K562 (cell line): ENCODE data around the gene C4BPB. TPM values are rescaled to one million over a fixed set of nuclear protein-coding genes. Genes with fewer than 3 reads are reported as not detected.

Source experiments
- ARNT ChIP-seq, 2 experiments: fragments of 450-650 bp; IDR thresholded peaks; 2 replicates each; pipeline ENCODE4 v1.6.1; 2016; ENCODE audit warnings: mild to moderate bottlenecking in 1 of 2
- C11orf30 ChIP-seq: fragments of 450-650 bp; IDR thresholded peaks from 2 replicates; pipeline ENCODE4 v1.6.1; 2016; ENCODE audit warnings: low read depth, mild to moderate bottlenecking
- CBX3 ChIP-seq, 2 experiments: IDR thresholded peaks; 1 replicate in 1 of 2; 2 replicates in 1 of 2; pipeline ENCODE4 v1.6.1; 2012; ENCODE audit warnings: inconsistent platforms in 2 of 2, low read length in 2 of 2, borderline replicate concordance in 1 of 2, control low read depth in 1 of 2
- DMBX1 ChIP-seq: fragments of 250-450 bp; sonication (Bioruptor Pico); IDR thresholded peaks from 2 replicates; pipeline ENCODE4 v1.8.0; 2022; ENCODE audit warnings: inconsistent platforms, mild to moderate bottlenecking, moderate library complexity, borderline replicate concordance
- EGR1 ChIP-seq: fragments of 450-650 bp; conservative IDR thresholded peaks from 2 replicates; pipeline ENCODE4 v1.6.1; 2017; ENCODE audit warnings: mild to moderate bottlenecking
- FOXA1 ChIP-seq: fragments of 450-650 bp; IDR thresholded peaks from 2 replicates; pipeline ENCODE4 v1.6.1; 2016; ENCODE audit warnings: mild to moderate bottlenecking, borderline replicate concordance
- FOXK2 ChIP-seq, 2 experiments: fragments of 450-650 bp; IDR thresholded peaks in 1 of 2; conservative IDR thresholded peaks in 1 of 2; 2 replicates each; pipeline ENCODE4 v1.6.1; 2016; ENCODE audit warnings: low read depth in 2 of 2, mild to moderate bottlenecking in 1 of 2
- HDAC1 ChIP-seq, 2 experiments: fragments of 450-650 bp; IDR thresholded peaks; 2 replicates each; pipeline ENCODE4 v1.6.1; 2016 to 2017; ENCODE audit warnings: inconsistent platforms in 1 of 2, mild to moderate bottlenecking in 1 of 2, moderate library complexity in 1 of 2
- KDM1A ChIP-seq, 2 experiments: fragments of 450-650 bp; IDR thresholded peaks; 2 replicates each; pipeline ENCODE4 v1.6.1; 2016; ENCODE audit warnings: mild to moderate bottlenecking in 2 of 2
- KLF16 ChIP-seq: IDR thresholded peaks from 2 replicates; pipeline ENCODE4 v1.6.1; 2016; ENCODE audit warnings: antibody characterized with exemption
- MNT ChIP-seq, 2 experiments: fragments of 450-650 bp; conservative IDR thresholded peaks; 2 replicates each; pipeline ENCODE4 v1.6.1; 2017; ENCODE audit warnings: mild to moderate bottlenecking in 2 of 2, moderate library complexity in 2 of 2
- MYC ChIP-seq, 2 experiments: fragments of 250-450 bp in 1 of 2; sonication (Bioruptor Pico) in 1 of 2; IDR thresholded peaks; 2 replicates each; pipeline versions ENCODE4 v1.5.1 to v1.6.1; 2012 to 2021; ENCODE audit warnings: low read depth in 2 of 2, borderline replicate concordance in 1 of 2, improper control_type of control experiment in 1 of 2, low read length in 1 of 2, mild to moderate bottlenecking in 1 of 2, moderate library complexity in 1 of 2
- NCOR1 ChIP-seq: fragments of 450-650 bp; IDR thresholded peaks from 2 replicates; pipeline ENCODE4 v1.6.1; 2016; ENCODE audit warnings: mild to moderate bottlenecking, moderate library complexity
- PHB ChIP-seq: fragments of 250-450 bp; sonication (Bioruptor Pico); IDR thresholded peaks from 2 replicates; pipeline ENCODE4 v1.5.0; 2021
- POLR2AphosphoS5 ChIP-seq: IDR thresholded peaks from 2 replicates; pipeline ENCODE4 v1.6.1; 2011; ENCODE audit warnings: mild to moderate bottlenecking, low read depth, low read length, moderate library complexity; ENCODE audit not compliant: control insufficient read depth, insufficient read depth
- POLR3A ChIP-seq: IDR thresholded peaks from 2 replicates; pipeline ENCODE4 v1.6.1; 2011; ENCODE audit warnings: borderline replicate concordance, mild to moderate bottlenecking, moderate library complexity; ENCODE audit not compliant: insufficient read length, insufficient read depth; ENCODE audit errors: extremely low read depth
- RAD21 ChIP-seq, 2 experiments: fragments of 250-450 bp in 1 of 2; fragments of 450-650 bp in 1 of 2; sonication (Bioruptor Pico) in 1 of 2; formaldehyde crosslinking in 1 of 2; IDR thresholded peaks in 1 of 2; conservative IDR thresholded peaks in 1 of 2; 2 replicates each; pipeline versions ENCODE4 v1.4.0 to v1.8.0; 2020 to 2022; ENCODE audit warnings: mild to moderate bottlenecking in 2 of 2, moderate library complexity in 1 of 2
- RUNX1 ChIP-seq: sonication (generic); IDR thresholded peaks from 2 replicates; pipeline ENCODE4 v1.6.1; 2016; ENCODE audit warnings: antibody characterized with exemption, low read depth
- SMARCC2 ChIP-seq: fragments of 450-650 bp; IDR thresholded peaks from 2 replicates; pipeline ENCODE4 v1.6.1; 2017; ENCODE audit warnings: antibody characterized with exemption, moderate library complexity, mild to moderate bottlenecking, low read depth
- ZBTB9 ChIP-seq: fragments of 450-650 bp; formaldehyde crosslinking; IDR thresholded peaks from 2 replicates; pipeline ENCODE4 v1.4.0; 2020; ENCODE audit warnings: mild to moderate bottlenecking, moderate library complexity
- ZNF280B ChIP-seq: fragments of 250-450 bp; sonication (Bioruptor Pico); IDR thresholded peaks from 2 replicates; pipeline ENCODE4 v1.5.1; 2021; ENCODE audit warnings: mild to moderate bottlenecking
- ZNF3 ChIP-seq: fragments of 250-450 bp; sonication (Bioruptor Pico); IDR thresholded peaks from 2 replicates; pipeline ENCODE4 v1.5.0; 2021; ENCODE audit warnings: mild to moderate bottlenecking, moderate library complexity
- ZNF316 ChIP-seq: fragments of 450-650 bp; IDR thresholded peaks from 2 replicates; pipeline ENCODE4 v1.6.1; 2016
- ZNF431 ChIP-seq: sonication (generic); formaldehyde crosslinking; IDR thresholded peaks from 2 replicates; pipeline ENCODE4 v1.8.0; 2022; ENCODE audit warnings: mild to moderate bottlenecking, missing genetic modification reagents
- ZNF707 ChIP-seq: fragments of 250-450 bp; sonication (Bioruptor Pico); conservative IDR thresholded peaks from 2 replicates; pipeline ENCODE4 v1.8.0; 2022; ENCODE audit warnings: inconsistent platforms, mild to moderate bottlenecking, moderate library complexity
- polyA plus RNA-seq, 8 experiments: library from polyadenylated mRNA; depleted of rRNA in 4 of 8; stranded (reverse) in 5 of 8; unstranded in 3 of 8; fragments of >200 nt; fragmentation: Nextera tagmentation in 2 of 8; fragmentation: Illumina TruSeq in 1 of 8; extraction: Ambion mirVana in 2 of 8; extraction: Trizol in 1 of 8; gene quantifications; 2 replicates each; pipeline versions ENCODE4 v1.2.1 to v1.2.3, GENCODE V29; 2011 to 2014; ENCODE audit warnings: inconsistent platforms in 1 of 8, missing spikeins in 1 of 8
- total RNA-seq, 7 experiments: library from RNA; depleted of rRNA in 6 of 7; stranded (reverse); fragments of >200 nt in 6 of 7; fragmentation: Illumina TruSeq in 2 of 7; extraction: Trizol in 2 of 7; gene quantifications; 2 replicates each; pipeline versions ENCODE4 v1.2.1 to v1.2.3, GENCODE V29; 2011 to 2021; ENCODE audit warnings: low replicate concordance in 1 of 7

The C4BPB gene
- total and polyA plus RNA-seq, 9 of the 15 experiments (the other 6 are each of a cell fraction or from before 2014, with no cell fraction given) = not detected

- peak; percentile 40; the same call in 1 of the 2 replicates for TF ChIP-seq ZBTB9 (CRISPR knock-in tag)
- TF ChIP-seq FOXK2 (conservative IDR thresholded peaks at IDR 0.05 in 1 of 2, IDR thresholded peaks at IDR 0.05 in 1 of 2; ENCODE audit: low read depth in 2 of 2) = peak; percentile 83 to 91
- no peak for TF ChIP-seq ZNF280B (CRISPR knock-in tag)
- peak; percentile 60 to 79; a peak in 3 of 4 replicates for TF ChIP-seq KDM1A (IDR thresholded peaks at IDR 0.05)
- TF ChIP-seq POLR3A = no peak
- TF ChIP-seq RAD21 (CRISPR knock-in tag; conservative IDR thresholded peaks at IDR 0.05 in 1 of 2, IDR thresholded peaks at IDR 0.05 in 1 of 2) = peak; percentile 98 to 99
- peak in 1 of 2 experiments; percentile 90; a peak in 1 of 3 replicates for TF ChIP-seq CBX3 (IDR thresholded peaks at IDR 0.05; ENCODE audit: borderline replicate concordance in 1 of 2, low read length in 2 of 2)
- TF ChIP-seq ZNF3 = no peak
- peak; percentile 88 for TF ChIP-seq ZNF707 (CRISPR knock-in tag)
- TF ChIP-seq NCOR1 = peak; percentile 72
- peak; percentile 68; the same call in 1 of the 2 replicates for TF ChIP-seq KLF16
- peak in 1 of 2 experiments; percentile 56; a peak in 1 of 4 replicates for TF ChIP-seq ARNT (IDR thresholded peaks at IDR 0.05)
- no peak for TF ChIP-seq PHB (CRISPR knock-in tag)
- peak; percentile 62; the same call in 1 of the 2 replicates for TF ChIP-seq POLR2AphosphoS5
- peak in 1 of 2 experiments; percentile 43; a peak in 1 of 4 replicates for TF ChIP-seq HDAC1 (IDR thresholded peaks at IDR 0.05)
- peak; percentile 45; the same call in 1 of the 2 replicates for TF ChIP-seq SMARCC2
- TF ChIP-seq ZNF431 (CRISPR knock-in tag) = peak; percentile 32; the same call in 1 of the 2 replicates
- no peak for TF ChIP-seq FOXA1
- peak; percentile 78; the same call in 1 of the 2 replicates for TF ChIP-seq DMBX1 (CRISPR knock-in tag)
- peak; percentile 67 for TF ChIP-seq EGR1
- peak; percentile 86 for TF ChIP-seq C11orf30
- peak; percentile 76 for TF ChIP-seq ZNF316
- peak; percentile 54 for TF ChIP-seq MYC (IDR thresholded peaks at IDR 0.05; ENCODE audit: low read depth, low read length)
- no peak for TF ChIP-seq MYC (CRISPR knock-in tag; IDR thresholded peaks at IDR 0.05; ENCODE audit: borderline replicate concordance, low read depth)
- TF ChIP-seq MNT (conservative IDR thresholded peaks at IDR 0.05) = peak in 1 of 2 experiments; percentile 66; a peak in 2 of 4 replicates
- TF ChIP-seq RUNX1 = 0 out of 2 replicates have a peak, but pooled peaks have one; percentile 46
These were observed 3.9 kb upstream of the C4BPB start (continued) for GRCh38 chr1:207084701-207085180.
